Measurements from ENCODE around the gene OR4C15. TPM values are rescaled to one million over a fixed set of nuclear protein-coding genes. Genes with fewer than 3 reads are reported as not detected.

OR4C15 gene
- polyA plus RNA-seq, 1 donor (not counting 4 experiments of a cell fraction or from before 2014, with no cell fraction given), result not detected

GRCh38 chr11:55572548-55572947, 18.3 kb downstream of the OR4C15 start:
- H3K9me3 ChIP-seq (ENCODE audit: control insufficient read depth, low read depth, low read length), result peaks cover 3% of the 10 kb centered on the region
- no peaks in the 10 kb centered on the region for H3K36me3 ChIP-seq (ENCODE audit: control insufficient read depth in 2 of 2, extremely low read depth in 1 of 2, insufficient read depth in 2 of 2, low read length in 2 of 2)
- DNase-seq (ENCODE audit: low read depth, low spot score) (no peak), FAIRE-seq (no peak)
- H4K20me1 ChIP-seq (ENCODE audit: control insufficient read depth, extremely low read depth, insufficient read depth, low read length), result no peaks in the 10 kb centered on the region
- H3K79me2 ChIP-seq (ENCODE audit: control insufficient read depth, insufficient read depth, low read length), result no peaks in the 10 kb centered on the region
- H3K9ac ChIP-seq (ENCODE audit: control insufficient read depth, extremely low read depth, insufficient read depth, low read length), result no peak overlapping the region
- H3K4me1 ChIP-seq (ENCODE audit: control insufficient read depth, extremely low read depth, insufficient read depth, low read length), result no peaks in the 10 kb centered on the region
- no peaks in the 10 kb centered on the region for H3K27me3 ChIP-seq (ENCODE audit: control insufficient read depth, extremely low read depth, insufficient read depth, low read length)
- no peak overlapping the region for H3K27ac ChIP-seq (ENCODE audit: control insufficient read depth, insufficient read depth, low read length)
- no peaks in the 10 kb centered on the region for H3K9me1 ChIP-seq (ENCODE audit: control insufficient read depth, extremely low read depth, insufficient read depth, low read length)
- H2AFZ ChIP-seq (ENCODE audit: control insufficient read depth, low read length), result no peak overlapping the region
- dilution Hi-C loops (cut with MboI; ENCODE audit: extremely low pct_ligation_motif_present, low sequenced_read_pairs), result no loop called here
- no peak overlapping the region for H3K4me3 ChIP-seq (ENCODE audit: control insufficient read depth in 2 of 3, extremely low read depth in 1 of 3, insufficient read depth in 2 of 3, low read depth in 1 of 3, low read length in 3 of 3)
- no peak overlapping the region for H3K4me2 ChIP-seq (ENCODE audit: control insufficient read depth, extremely low read depth, insufficient read depth, low read depth, low read length)
- TF ChIP-seq, protein P1, sequence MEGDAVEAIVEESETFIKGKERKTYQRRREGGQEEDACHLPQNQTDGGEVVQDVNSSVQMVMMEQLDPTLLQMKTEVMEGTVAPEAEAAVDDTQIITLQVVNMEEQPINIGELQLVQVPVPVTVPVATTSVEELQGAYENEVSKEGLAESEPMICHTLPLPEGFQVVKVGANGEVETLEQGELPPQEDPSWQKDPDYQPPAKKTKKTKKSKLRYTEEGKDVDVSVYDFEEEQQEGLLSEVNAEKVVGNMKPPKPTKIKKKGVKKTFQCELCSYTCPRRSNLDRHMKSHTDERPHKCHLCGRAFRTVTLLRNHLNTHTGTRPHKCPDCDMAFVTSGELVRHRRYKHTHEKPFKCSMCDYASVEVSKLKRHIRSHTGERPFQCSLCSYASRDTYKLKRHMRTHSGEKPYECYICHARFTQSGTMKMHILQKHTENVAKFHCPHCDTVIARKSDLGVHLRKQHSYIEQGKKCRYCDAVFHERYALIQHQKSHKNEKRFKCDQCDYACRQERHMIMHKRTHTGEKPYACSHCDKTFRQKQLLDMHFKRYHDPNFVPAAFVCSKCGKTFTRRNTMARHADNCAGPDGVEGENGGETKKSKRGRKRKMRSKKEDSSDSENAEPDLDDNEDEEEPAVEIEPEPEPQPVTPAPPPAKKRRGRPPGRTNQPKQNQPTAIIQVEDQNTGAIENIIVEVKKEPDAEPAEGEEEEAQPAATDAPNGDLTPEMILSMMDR (optimal IDR thresholded peaks at IDR 0.05 in 1 of 3, IDR thresholded peaks at IDR 0.05 in 1 of 3, conservative IDR thresholded peaks at IDR 0.05 in 1 of 3; ENCODE audit: extremely low read depth in 1 of 3, insufficient read depth in 2 of 3, low read length in 3 of 3), result no peak
- TF ChIP-seq EZH2 (IDR thresholded peaks at IDR 0.05; ENCODE audit: low read length), result no peak

Other genes with a start within 250 kb of the OR4C15 start
- gene OR4A16, start 211.3 kb upstream of the OR4C15 start, polyA plus RNA-seq, result not detected in 3 replicates
- not detected in 3 replicates for gene OR4A15, start 186.5 kb upstream of the OR4C15 start, polyA plus RNA-seq
- not detected in 3 replicates for gene OR4C16, start 17.7 kb downstream of the OR4C15 start, polyA plus RNA-seq
- gene OR4C11, start 53.2 kb downstream of the OR4C15 start, polyA plus RNA-seq, result not detected in 3 replicates
- gene OR4P4, start 80.6 kb downstream of the OR4C15 start, polyA plus RNA-seq, result not detected in 3 replicates
- not detected in 3 replicates for gene OR4S2, start 93.9 kb downstream of the OR4C15 start, polyA plus RNA-seq
- gene OR4C6, start 107.7 kb downstream of the OR4C15 start, polyA plus RNA-seq, result not detected in 3 replicates
- not detected in 3 replicates for gene OR5D13, start 219.0 kb downstream of the OR4C15 start, polyA plus RNA-seq
- not detected in 3 replicates for gene OR5D14, start 241.1 kb downstream of the OR4C15 start, polyA plus RNA-seq